Skeletal muscle satellite cell (primary cell): ENCODE data around the gene THEMIS. TPM values are rescaled to one million over a fixed set of nuclear protein-coding genes. Genes with fewer than 3 reads are reported as not detected.
"Not testable (repeated sequence)": the region's sequence is repeated elsewhere in the genome, so short reads cannot be mapped to it uniquely, and the experiment has no call there.

Experiments used
- H3K27me3 ChIP-seq: 2 replicates; pipeline ENCODE4 v1.7.0; 2013; ENCODE audit warnings: low read length; ENCODE audit not compliant: control insufficient read depth, insufficient read depth
- H3K36me3 ChIP-seq: 2 replicates; pipeline ENCODE4 v1.7.0; 2013; ENCODE audit warnings: mild to moderate bottlenecking, control low read depth, low read length; ENCODE audit not compliant: insufficient read depth
- H3K4me1 ChIP-seq: 2 replicates; pipeline ENCODE4 v1.7.0; 2013; ENCODE audit warnings: low read length; ENCODE audit not compliant: control insufficient read depth, insufficient read depth
- H3K4me2 ChIP-seq: 2 replicates; pipeline ENCODE4 v1.7.0; 2013; ENCODE audit warnings: mild to moderate bottlenecking, low read length
- H3K4me3 ChIP-seq: 2 replicates; pipeline ENCODE4 v1.7.0; 2013; ENCODE audit warnings: low read length
- H3K9ac ChIP-seq: 2 replicates; pipeline ENCODE4 v1.7.0; 2013; ENCODE audit warnings: mild to moderate bottlenecking, low read depth, low read length, moderate library complexity
- H3K9me3 ChIP-seq: replicated peaks from 2 replicates; pipeline ENCODE4 v1.7.0; 2013; ENCODE audit warnings: mild to moderate bottlenecking, control low read depth, low read length
- small RNA-seq: library from RNA; depleted of rRNA; stranded (forward); fragments of <200 nt; gene quantifications from one replicate; pipeline ENCODE3, GENCODE V24; 2012

THEMIS gene

GRCh38 chr6:127716465-127716864 is 184.4 kb downstream of the THEMIS start:
- Histone ChIP-seq H3K27me3 (peaks cover 4% of the 10 kb centered on the region), H3K4me2 (no peak overlapping the region), H3K9ac (no peak overlapping the region), H3K9me3 (no peaks in the 10 kb centered on the region), H3K4me3 (no peak overlapping the region), H3K4me1 (no peaks in the 10 kb centered on the region), H3K36me3 (no peaks in the 10 kb centered on the region)

- no peaks in the 10 kb centered on the region for H3K36me3 ChIP-seq
- H3K4me1 ChIP-seq: no peaks in the 10 kb centered on the region
- peaks cover 4% of the 10 kb centered on the region for H3K27me3 ChIP-seq
- no peak overlapping the region for H3K9ac ChIP-seq
- H3K4me2 ChIP-seq: no peak overlapping the region
- no peaks in the 10 kb centered on the region for H3K9me3 ChIP-seq
- no peak overlapping the region for H3K4me3 ChIP-seq
Measured at GRCh38 chr6:127710668-127711067, 190.2 kb downstream of the THEMIS start.

GRCh38 chr6:127706216-127706615 is 194.6 kb downstream of the THEMIS start:
- Histone ChIP-seq H3K9ac (no peak overlapping the region), H3K27me3 (no peaks in the 10 kb centered on the region), H3K9me3 (no peaks in the 10 kb centered on the region), H3K4me1 (no peaks in the 10 kb centered on the region), H3K4me2 (no peak overlapping the region), H3K36me3 (no peaks in the 10 kb centered on the region), H3K4me3 (no peak overlapping the region)

- H3K9me3 ChIP-seq: no peaks in the 10 kb centered on the region
- H3K27me3 ChIP-seq: no peaks in the 10 kb centered on the region
- no peak overlapping the region for H3K9ac ChIP-seq
- no peaks in the 10 kb centered on the region for H3K4me1 ChIP-seq
- H3K36me3 ChIP-seq: no peaks in the 10 kb centered on the region
- H3K4me3 ChIP-seq: no peak overlapping the region
- H3K4me2 ChIP-seq: no peak overlapping the region
Measured at GRCh38 chr6:127695108-127695507, 205.8 kb downstream of the THEMIS start.

DNA sequence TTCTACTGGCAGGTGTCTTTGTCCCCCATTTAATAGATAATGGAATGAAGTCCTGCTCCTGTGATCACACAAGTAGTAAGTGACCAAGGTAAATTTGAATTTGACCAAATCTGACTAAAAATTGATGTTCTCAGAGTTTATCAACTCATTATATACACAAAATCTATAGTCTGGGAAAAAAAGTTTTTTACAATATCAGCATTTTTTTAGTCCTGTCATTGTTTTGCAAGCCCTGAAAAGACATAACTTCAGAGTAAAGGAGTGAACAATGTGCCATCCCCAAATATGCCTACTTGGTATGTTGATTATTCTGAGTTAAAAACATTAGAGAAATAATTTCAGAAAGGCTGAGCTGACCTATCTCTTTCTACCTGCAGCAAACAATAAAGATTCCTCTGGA is 209.7 kb downstream of the THEMIS start:
- Histone ChIP-seq H3K36me3 (no peaks in the 10 kb centered on the region), H3K27me3 (no peaks in the 10 kb centered on the region), H3K9ac (no peak overlapping the region), H3K4me2 (no peak overlapping the region), H3K4me1 (no peaks in the 10 kb centered on the region), H3K4me3 (no peak overlapping the region), H3K9me3 (no peaks in the 10 kb centered on the region)

- Histone ChIP-seq H3K27me3 (no peaks in the 10 kb centered on the region), H3K4me1 (no peaks in the 10 kb centered on the region), H3K36me3 (no peaks in the 10 kb centered on the region), H3K4me2 (no peak overlapping the region), H3K9ac (no peak overlapping the region), H3K9me3 (no peaks in the 10 kb centered on the region), H3K4me3 (no peak overlapping the region)
Measured at GRCh38 chr6:127690588-127690987, 210.3 kb downstream of the THEMIS start.

- no peaks in the 10 kb centered on the region for H3K36me3 ChIP-seq
- H3K4me3 ChIP-seq: no peak overlapping the region
- no peaks in the 10 kb centered on the region for H3K4me1 ChIP-seq
- H3K27me3 ChIP-seq: no peaks in the 10 kb centered on the region
- no peaks in the 10 kb centered on the region for H3K9me3 ChIP-seq
- H3K9ac ChIP-seq: no peak overlapping the region
- H3K4me2 ChIP-seq: no peak overlapping the region
Measured at GRCh38 chr6:127690092-127690491, 210.8 kb downstream of the THEMIS start.

- not testable (repeated sequence) for H3K4me2 ChIP-seq, H3K36me3 ChIP-seq, H3K9ac ChIP-seq, H3K4me1 ChIP-seq, H3K4me3 ChIP-seq, H3K27me3 ChIP-seq, H3K9me3 ChIP-seq
Measured at GRCh38 chr6:127687490-127687889, 213.4 kb downstream of the THEMIS start.

- no peak overlapping the region for H3K4me2 ChIP-seq
- H3K4me3 ChIP-seq: no peak overlapping the region
- no peaks in the 10 kb centered on the region for H3K27me3 ChIP-seq
- H3K9ac ChIP-seq: no peak overlapping the region
- no peaks in the 10 kb centered on the region for H3K9me3 ChIP-seq
- no peaks in the 10 kb centered on the region for H3K4me1 ChIP-seq
- H3K36me3 ChIP-seq: no peaks in the 10 kb centered on the region
Measured at GRCh38 chr6:127686084-127686483, 214.8 kb downstream of the THEMIS start.

GRCh38 chr6:127684501-127684900 is 216.4 kb downstream of the THEMIS start:
- Histone ChIP-seq H3K4me1 (no peaks in the 10 kb centered on the region), H3K9me3 (no peaks in the 10 kb centered on the region), H3K9ac (no peak overlapping the region), H3K36me3 (no peaks in the 10 kb centered on the region), H3K4me3 (no peak overlapping the region), H3K27me3 (no peaks in the 10 kb centered on the region), H3K4me2 (no peak overlapping the region)

Small RNAs within 50 kb of the gene (small RNA-seq; reads per million reads assigned to genes)
- gene MRPS17P5: not detected
